Kidney (tissue), 14 donors: Measurements from ENCODE around the gene DOC2B. TPM values are rescaled to one million over a fixed set of nuclear protein-coding genes. Genes with fewer than 3 reads are reported as not detected.
A peak's percentile ranks its signal among the peaks of the same experiment; 100 is the strongest.

ENCODE experiments used
- DNase-seq, 5 donors: peaks; one replicate each; pipeline ENCODE4 v3.0.0-alpha.2; 2013 to 2020
- FAIRE-seq: peaks from 2 replicates; lab custom pipeline; 2012; peaks lifted over from hg19 to GRCh38; lab: Jason Lieb, UNC
- H3K27ac ChIP-seq, 2 donors: one replicate each; pipeline ENCODE4 v1.7.0; 2013; ENCODE audit warnings: low read depth in 2 of 2, low read length in 2 of 2, inconsistent platforms in 1 of 2
- H3K27me3 ChIP-seq: one replicate; pipeline ENCODE4 v1.7.1; 2013; ENCODE audit warnings: low read length, inconsistent platforms; ENCODE audit not compliant: control insufficient read depth, insufficient read depth
- H3K36me3 ChIP-seq, 3 donors: one replicate each; pipeline versions ENCODE4 v1.7.0 to v1.7.1; 2013; ENCODE audit warnings: low read length in 3 of 3, control low read depth in 1 of 3, inconsistent platforms in 1 of 3; ENCODE audit not compliant: insufficient read depth in 3 of 3, control insufficient read depth in 2 of 3
- H3K4me1 ChIP-seq, 3 donors: one replicate each; pipeline versions ENCODE4 v1.7.0 to v1.7.1; 2013; ENCODE audit warnings: low read length in 3 of 3, inconsistent platforms in 1 of 3, low read depth in 1 of 3; ENCODE audit not compliant: control insufficient read depth in 2 of 3, insufficient read depth in 2 of 3
- H3K4me3 ChIP-seq, 3 donors: one replicate each; pipeline versions ENCODE4 v1.7.0 to v1.8.1; 2013; ENCODE audit warnings: low read length in 3 of 3, control low read depth in 1 of 3, inconsistent platforms in 1 of 3
- H3K9ac ChIP-seq, 3 donors: one replicate each; pipeline versions ENCODE4 v1.7.0 to v1.7.1; 2013; ENCODE audit warnings: low read length in 3 of 3, control low read depth in 1 of 3, inconsistent platforms in 1 of 3
- H3K9me3 ChIP-seq, 3 donors: one replicate each; pipeline versions ENCODE4 v1.7.0 to v1.7.1; 2013; ENCODE audit warnings: low read length in 3 of 3, control low read depth in 1 of 3, inconsistent platforms in 1 of 3; ENCODE audit not compliant: control insufficient read depth in 2 of 3, insufficient read depth in 1 of 3
- intact Hi-C: fragments of 100-400 bp; cut with DNase I; formaldehyde crosslinking; loops from one replicate; pipeline ENCODE4 v1.11.1; 2022
- polyA plus RNA-seq: library from polyadenylated mRNA; stranded (reverse); fragments of 350-450 nt; fragmentation: Illumina TruSeq; extraction: RNeasy Lipid Tissue Mini Kit (QIAGEN cat#74804); gene quantifications from one replicate; pipeline ENCODE4 v1.2.3, GENCODE V29; 2014; ENCODE audit warnings: low read depth, low replicate concordance; ENCODE audit not compliant: insufficient read depth
- total RNA-seq: library from RNA; stranded (reverse); fragmentation: NEBNext Ultra II Directional; extraction: Animal tissue kit (Norgen Biotek cat#: 25700); gene quantifications from one replicate; pipeline ENCODE4 v1.2.1, GENCODE V29; 2021
- TF ChIP-seq, protein P1 (sequence below): IDR thresholded peaks from 3 replicates; pipeline ENCODE4 v1.5.1; 2012; ENCODE audit warnings: mild to moderate bottlenecking, moderate library complexity, borderline replicate concordance; ENCODE audit not compliant: insufficient read depth; ENCODE audit errors: extremely low read depth
- donor health status: control.
- donor health status: control.
- donor health status: control.
- donor health status: control.
- donor health status: control.
- donor health status: DM: yes; HTN: yes; CAD: no.
- donor health status: Normal renal cell carcinoma (clear cell type).

The DOC2B gene
- total and polyA plus RNA-seq, 2 donors from 2014 or later, result 4.2 to 21.6 TPM

DNA sequence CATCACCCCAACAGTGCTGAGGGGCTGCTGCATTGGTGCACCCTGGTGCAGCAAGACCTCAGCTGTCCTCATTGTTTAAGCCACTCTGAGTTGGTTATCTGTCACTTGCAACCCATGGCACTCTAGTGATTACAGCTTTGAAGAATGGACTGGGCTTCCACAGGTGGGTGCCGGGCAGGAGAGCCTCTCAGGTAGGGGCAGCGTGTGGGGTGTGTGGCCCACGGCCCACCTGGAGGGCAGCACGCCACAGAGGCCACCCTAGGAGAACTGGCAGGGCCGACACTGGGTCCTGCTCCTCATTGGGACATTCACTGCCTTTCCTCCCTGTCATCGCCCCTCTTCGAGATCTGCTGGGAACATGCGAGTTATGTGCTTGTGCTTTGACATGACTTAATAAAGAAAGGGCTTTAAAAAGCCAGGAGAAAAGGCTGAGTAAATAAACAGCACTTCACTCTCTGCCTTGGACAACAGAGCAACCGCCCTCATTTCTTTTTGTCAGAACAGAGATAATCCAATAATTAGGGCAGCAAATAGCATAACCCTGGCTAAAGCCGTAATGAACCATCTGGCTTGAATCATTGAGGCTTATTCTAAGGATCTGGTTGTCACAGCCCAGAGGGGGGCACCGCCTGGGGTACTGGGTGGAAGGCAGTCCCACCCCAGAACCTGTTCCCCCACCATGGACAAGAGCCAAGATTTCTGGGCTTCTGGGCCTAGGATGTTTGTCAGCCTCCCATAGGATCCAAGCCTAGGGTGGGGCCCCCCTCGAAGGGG, 3.0 kb downstream of the DOC2B start:
- no peaks in the 10 kb centered on the region for H3K36me3 ChIP-seq
- no peak for FAIRE-seq
- H3K9me3 ChIP-seq, result no peaks in the 10 kb centered on the region
- H3K27me3 ChIP-seq, result no peaks in the 10 kb centered on the region
- intact Hi-C loops, result no loop called here
- DNase-seq, result peak in 1 of 5 donors; percentile 54
- H3K4me3 ChIP-seq, result no peak overlapping the region
- no peak overlapping the region for H3K9ac ChIP-seq
- H3K4me1 ChIP-seq, result peaks cover 0 to 3% (median 2%) of the 10 kb centered on the region in 3 donors
- H3K27ac ChIP-seq, result no peak overlapping the region
- TF ChIP-seq, protein P1, sequence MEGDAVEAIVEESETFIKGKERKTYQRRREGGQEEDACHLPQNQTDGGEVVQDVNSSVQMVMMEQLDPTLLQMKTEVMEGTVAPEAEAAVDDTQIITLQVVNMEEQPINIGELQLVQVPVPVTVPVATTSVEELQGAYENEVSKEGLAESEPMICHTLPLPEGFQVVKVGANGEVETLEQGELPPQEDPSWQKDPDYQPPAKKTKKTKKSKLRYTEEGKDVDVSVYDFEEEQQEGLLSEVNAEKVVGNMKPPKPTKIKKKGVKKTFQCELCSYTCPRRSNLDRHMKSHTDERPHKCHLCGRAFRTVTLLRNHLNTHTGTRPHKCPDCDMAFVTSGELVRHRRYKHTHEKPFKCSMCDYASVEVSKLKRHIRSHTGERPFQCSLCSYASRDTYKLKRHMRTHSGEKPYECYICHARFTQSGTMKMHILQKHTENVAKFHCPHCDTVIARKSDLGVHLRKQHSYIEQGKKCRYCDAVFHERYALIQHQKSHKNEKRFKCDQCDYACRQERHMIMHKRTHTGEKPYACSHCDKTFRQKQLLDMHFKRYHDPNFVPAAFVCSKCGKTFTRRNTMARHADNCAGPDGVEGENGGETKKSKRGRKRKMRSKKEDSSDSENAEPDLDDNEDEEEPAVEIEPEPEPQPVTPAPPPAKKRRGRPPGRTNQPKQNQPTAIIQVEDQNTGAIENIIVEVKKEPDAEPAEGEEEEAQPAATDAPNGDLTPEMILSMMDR, result no peak

DNA sequence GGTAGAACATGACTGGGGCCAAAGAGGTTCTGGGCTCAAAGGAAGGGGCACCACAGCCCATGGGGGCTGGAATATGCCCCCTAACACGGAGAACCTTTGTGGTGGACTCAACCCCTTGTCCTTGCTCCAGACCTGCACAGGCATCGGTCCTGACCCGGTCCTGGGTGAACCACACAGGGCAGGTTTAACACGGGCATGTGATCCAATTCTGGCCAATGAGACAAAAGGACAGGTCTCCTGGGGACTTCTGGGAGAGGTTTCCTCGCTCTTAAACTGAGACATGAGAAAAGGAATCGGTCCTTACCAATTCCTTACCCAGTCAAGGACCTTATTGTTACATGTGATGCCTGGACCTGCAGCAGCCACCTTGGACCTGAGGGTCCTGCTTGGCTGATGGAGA, 3.7 kb downstream of the DOC2B start:
- no peak overlapping the region for H3K9ac ChIP-seq
- TF ChIP-seq, protein P1, result no peak

DNA sequence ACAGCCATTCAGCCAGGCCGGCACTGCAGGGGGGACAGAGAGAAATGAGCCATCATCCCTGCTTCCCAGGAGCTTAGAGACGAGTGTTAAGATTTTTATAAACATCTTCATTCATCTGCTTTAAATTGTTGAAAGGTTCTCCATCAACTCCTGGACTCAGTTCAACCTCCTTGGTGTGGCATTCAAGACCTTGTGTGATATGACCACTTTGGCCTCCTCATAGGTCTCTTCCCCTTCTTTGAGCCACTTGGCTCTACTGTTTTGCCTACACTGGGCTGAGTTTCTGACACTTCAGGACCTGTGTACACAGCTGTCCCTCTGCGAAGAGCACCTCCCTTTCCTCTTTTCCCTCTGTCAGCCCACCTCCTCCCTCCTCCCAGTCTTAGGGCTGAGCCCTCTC, 4.3 kb downstream of the DOC2B start:
- no peaks in the 10 kb centered on the region for H3K27me3 ChIP-seq
- no peaks in the 10 kb centered on the region for H3K9me3 ChIP-seq
- peaks cover 0 to 2% (median 0%) of the 10 kb centered on the region in 3 donors for H3K4me1 ChIP-seq
- no peaks in the 10 kb centered on the region for H3K36me3 ChIP-seq
- no peak for DNase-seq
- no peak overlapping the region for H3K27ac ChIP-seq
- TF ChIP-seq, protein P1, result no peak
- FAIRE-seq, result no peak
- no peak overlapping the region for H3K9ac ChIP-seq
- intact Hi-C loops, result no loop called here
- no peak overlapping the region for H3K4me3 ChIP-seq

More for the DNA sequence above, 3.7 kb downstream of the DOC2B start:
- no peaks in the 10 kb centered on the region for H3K27me3 ChIP-seq
- H3K4me3 ChIP-seq, result no peak overlapping the region
- H3K4me1 ChIP-seq, result peaks cover 0 to 3% (median 2%) of the 10 kb centered on the region in 3 donors
- no peak for DNase-seq
- intact Hi-C loops, result no loop called here
- H3K36me3 ChIP-seq, result no peaks in the 10 kb centered on the region
- H3K27ac ChIP-seq, result no peak overlapping the region
- no peak for FAIRE-seq
- H3K9me3 ChIP-seq, result no peaks in the 10 kb centered on the region
